ENCODE data around the gene EARS2. TPM values are rescaled to one million over a fixed set of nuclear protein-coding genes. Genes with fewer than 3 reads are reported as not detected.

The EARS2 gene
- total RNA-seq, 4 donors from 2014 or later = 10.9 to 32.0 (median 14.0) TPM

- no peak for TF ChIP-seq CTCF (IDR thresholded peaks at IDR 0.05; ENCODE audit: low read depth)
Observed at GRCh38 chr16:23484510-23485256, 72.5 kb downstream of the EARS2 start.

- no peak for TF ChIP-seq CTCF (IDR thresholded peaks at IDR 0.05; ENCODE audit: low read depth)
Observed at GRCh38 chr16:23482778-23483177, 74.4 kb downstream of the EARS2 start.

GRCh38 chr16:23480257-23480656 is 76.9 kb downstream of the EARS2 start:
- TF ChIP-seq CTCF (IDR thresholded peaks at IDR 0.05; ENCODE audit: low read depth) = no peak

- TF ChIP-seq CTCF (IDR thresholded peaks at IDR 0.05; ENCODE audit: low read depth) = no peak
Observed at GRCh38 chr16:23479138-23479537, 78.0 kb downstream of the EARS2 start.

GRCh38 chr16:23478566-23478965 is 78.6 kb downstream of the EARS2 start:
- TF ChIP-seq CTCF (IDR thresholded peaks at IDR 0.05; ENCODE audit: low read depth) = no peak

GRCh38 chr16:23476289-23476688 is 80.9 kb downstream of the EARS2 start:
- no peak for TF ChIP-seq CTCF (IDR thresholded peaks at IDR 0.05; ENCODE audit: low read depth)

Other genes starting within 250 kb of the EARS2 start
- 10 to 100 TPM; 10.6 to 13.9 (median 13.3) TPM for gene COG7, start 104.2 kb downstream of the EARS2 start, total RNA-seq
- gene GGA2, start 46.9 kb downstream of the EARS2 start, total RNA-seq = 10 to 100 TPM; 32.4 to 57.6 (median 49.6) TPM
- 10 to 100 TPM; 33.1 to 95.1 (median 58.7) TPM for gene UBFD1, start 377 bp upstream of the EARS2 start, total RNA-seq
- gene NDUFAB1, start 39.0 kb upstream of the EARS2 start, total RNA-seq = 100 to 1,000 TPM in 1 of 4 donors, 10 to 100 TPM in 3; 46.7 to 158 (median 54.1) TPM
- 10 to 100 TPM in 2 of 4 donors, 1 to 10 TPM in 2; 8.3 to 16.5 (median 11.2) TPM for gene PALB2, start 84.0 kb upstream of the EARS2 start, total RNA-seq
- gene DCTN5, start 84.1 kb upstream of the EARS2 start, total RNA-seq = 10 to 100 TPM; 25.1 to 35.8 (median 28.4) TPM
- 1 to 10 TPM; 1.1 to 9.0 (median 3.1) TPM for gene PLK1, start 121.5 kb upstream of the EARS2 start, total RNA-seq
- gene ERN2, start 155.9 kb upstream of the EARS2 start, total RNA-seq = not detected
- gene CHP2, start 197.7 kb upstream of the EARS2 start, total RNA-seq = not detected